Measurements from ENCODE around the gene RASSF1. TPM values are rescaled to one million over a fixed set of nuclear protein-coding genes. Genes with fewer than 3 reads are reported as not detected.

The RASSF1 gene
- total RNA-seq, 1 donor from 2014 or later: 14.7 TPM

- intact Hi-C loops (cut with DNase I): loop anchor here (1.0 kb wide), 1 partner anchor 192 kb away; no protein-coding TSS in a partner anchor
- ATAC-seq (no peak), DNase-seq (ENCODE audit: missing footprints) (no peak)
Measured at GRCh38 chr3:50350213-50350526, 9.5 kb upstream of the RASSF1 start.

- ATAC-seq: no peak
- peak; percentile 76 for DNase-seq (ENCODE audit: missing footprints)
- intact Hi-C loops (cut with DNase I): loop anchor here (5.0 kb wide), 1 partner anchor 265 kb away; the partner anchor contains the start of gene CISH
Measured at GRCh38 chr3:50347187-50347813, 6.7 kb upstream of the RASSF1 start.

- intact Hi-C loops (cut with DNase I): loop anchor here (5.0 kb wide), 1 partner anchor 267 kb away; the partner anchor contains the start of gene CISH
- ATAC-seq: peak; percentile 36
Measured at GRCh38 chr3:50345586-50346234, 5.1 kb upstream of the RASSF1 start, which contains the start of gene ZMYND10. TSS of gene ZMYND10 (minus strand) at chr3:50345732. CDS start at chr3:50345579, 153 bp downstream.

GRCh38 chr3:50345008-50345407 lies 4.4 kb upstream of the RASSF1 start:
- DNase-seq (ENCODE audit: missing footprints) (no peak), ATAC-seq (no peak)
- intact Hi-C loops (cut with DNase I): loop anchor here (5.0 kb wide), 1 partner anchor 267 kb away; the partner anchor contains the start of gene CISH

More at GRCh38 chr3:50345586-50346234, 5.1 kb upstream of the RASSF1 start, which contains the start of gene ZMYND10:
- DNase-seq (ENCODE audit: missing footprints): peak; percentile 87

- intact Hi-C loops (cut with DNase I): no loop called here
- DNase-seq (ENCODE audit: missing footprints) (no peak), ATAC-seq (no peak)
Measured at GRCh38 chr3:50342813-50343633, 2.4 kb upstream of the RASSF1 start.

GRCh38 chr3:50341996-50342650 lies 1.5 kb upstream of the RASSF1 start:
- no peak for DNase-seq (ENCODE audit: missing footprints)
- intact Hi-C loops (cut with DNase I): no loop called here
- ATAC-seq: no peak

GRCh38 chr3:50341537-50341936 lies 901 bp upstream of the RASSF1 start:
- intact Hi-C loops (cut with DNase I): no loop called here
- ATAC-seq (no peak), DNase-seq (ENCODE audit: missing footprints) (no peak)

GRCh38 chr3:50340147-50340447 lies 539 bp downstream of the RASSF1 start:
- intact Hi-C loops (cut with DNase I): no loop called here
- ATAC-seq: no peak
- DNase-seq (ENCODE audit: missing footprints): no peak

GRCh38 chr3:50339485-50340146 lies 1.0 kb downstream of the RASSF1 start:
- DNase-seq (ENCODE audit: missing footprints) (no peak), ATAC-seq (no peak)
- intact Hi-C loops (cut with DNase I): no loop called here

GRCh38 chr3:50338965-50339364 lies 1.7 kb downstream of the RASSF1 start:
- no peak for ATAC-seq
- DNase-seq (ENCODE audit: missing footprints): no peak
- intact Hi-C loops (cut with DNase I): no loop called here

GRCh38 chr3:50337175-50337861 lies 3.3 kb downstream of the RASSF1 start:
- DNase-seq (ENCODE audit: missing footprints): peak; percentile 100
- peak; percentile 91 for ATAC-seq
- intact Hi-C loops (cut with DNase I): no loop called here

- intact Hi-C loops (cut with DNase I): no loop called here
- ATAC-seq: no peak
- no peak for DNase-seq (ENCODE audit: missing footprints)
Measured at GRCh38 chr3:50336452-50337174, 4.0 kb downstream of the RASSF1 start.

GRCh38 chr3:50334339-50335075 lies 6.1 kb downstream of the RASSF1 start:
- intact Hi-C loops (cut with DNase I): no loop called here
- DNase-seq (ENCODE audit: missing footprints) (peak; percentile 8), ATAC-seq (no peak)

GRCh38 chr3:50333744-50334328 lies 6.8 kb downstream of the RASSF1 start:
- intact Hi-C loops (cut with DNase I): no loop called here
- DNase-seq (ENCODE audit: missing footprints): peak; percentile 67
- ATAC-seq: peak; percentile 33

GRCh38 chr3:50331364-50331907 lies 9.2 kb downstream of the RASSF1 start:
- intact Hi-C loops (cut with DNase I): no loop called here
- ATAC-seq (no peak), DNase-seq (ENCODE audit: missing footprints) (peak; percentile 34)

GRCh38 chr3:50330330-50330729 lies 10.3 kb downstream of the RASSF1 start:
- intact Hi-C loops (cut with DNase I): no loop called here
- ATAC-seq (no peak), DNase-seq (ENCODE audit: missing footprints) (peak; percentile 49)
